T-helper 2 cell treated with Interferon-gamma antibody and Interleukin-4, amounts not matched to agents 5 μg/mL and 100 μg/mL, for 36 hours (primary cell): ENCODE results near the gene PCDHB14.
"Not testable (repeated sequence)": the region's sequence is repeated elsewhere in the genome, so short reads cannot be mapped to it uniquely, and the experiment has no call there.

ENCODE experiments used
- DNase-seq: peaks from one replicate; pipeline ENCODE4 v3.0.0; 2021; ENCODE audit warnings: low spot score
- H3K27ac Mint-ChIP-seq: one replicate; pipeline ENCODE4 v1.8.0; 2021; ENCODE audit warnings: mild to moderate bottlenecking, mixed read lengths
- H3K27me3 Mint-ChIP-seq: one replicate; pipeline ENCODE4 v1.8.0; 2021; ENCODE audit warnings: low read depth, mixed read lengths
- H3K36me3 Mint-ChIP-seq: one replicate; pipeline ENCODE4 v1.8.0; 2021; ENCODE audit warnings: low read depth, mixed read lengths
- H3K4me1 Mint-ChIP-seq: one replicate; pipeline ENCODE4 v1.8.0; 2021; ENCODE audit warnings: low read depth, mixed read lengths
- H3K4me3 Mint-ChIP-seq: one replicate; pipeline ENCODE4 v1.8.0; 2022; ENCODE audit warnings: mild to moderate bottlenecking, moderate library complexity, mixed read lengths
- H3K9me3 Mint-ChIP-seq: one replicate; pipeline ENCODE4 v1.8.0; 2021; ENCODE audit warnings: mixed read lengths

PCDHB14 gene

DNA sequence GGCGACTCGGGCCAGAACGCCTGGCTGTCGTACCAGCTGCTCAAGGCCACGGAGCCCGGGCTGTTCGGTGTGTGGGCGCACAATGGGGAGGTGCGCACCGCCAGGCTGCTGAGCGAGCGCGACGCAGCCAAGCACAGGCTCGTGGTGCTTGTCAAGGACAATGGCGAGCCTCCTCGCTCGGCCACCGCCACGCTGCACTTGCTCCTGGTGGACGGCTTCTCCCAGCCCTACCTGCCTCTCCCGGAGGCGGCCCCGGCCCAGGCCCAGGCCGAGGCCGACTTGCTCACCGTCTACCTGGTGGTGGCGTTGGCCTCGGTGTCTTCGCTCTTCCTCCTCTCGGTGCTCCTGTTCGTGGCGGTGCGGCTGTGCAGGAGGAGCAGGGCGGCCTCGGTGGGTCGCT, 28.8 kb upstream of the PCDHB14 start:
- not testable (repeated sequence) for DNase-seq, H3K4me3 Mint-ChIP-seq, H3K4me1 Mint-ChIP-seq, H3K36me3 Mint-ChIP-seq, H3K27ac Mint-ChIP-seq, H3K27me3 Mint-ChIP-seq
- peaks cover 45% of the 10 kb centered on the region for H3K9me3 Mint-ChIP-seq

GRCh38 chr5:141196363-141196762, 26.8 kb upstream of the PCDHB14 start:
- Mint-ChIP-seq H3K9me3 (peaks cover 55% of the 10 kb centered on the region), H3K36me3 (peaks cover 4% of the 10 kb centered on the region), H3K4me3 (no peak overlapping the region), H3K27ac (no peak overlapping the region), H3K4me1 (no peaks in the 10 kb centered on the region), H3K27me3 (no peaks in the 10 kb centered on the region)
- DNase-seq, result no peak

GRCh38 chr5:141199359-141200235, 23.5 kb upstream of the PCDHB14 start, which contains the start of gene PCDHB11:
Gene PCDHB11, plus strand, starts transcription at chr5:141199627. Its CDS starts 148 bp downstream, at chr5:141199775.
- Mint-ChIP-seq H3K27ac (no peak within 1 kb of the TSS), H3K27me3 (no peaks in the 10 kb centered on the region), H3K4me3 (no peak within 1 kb of the TSS), H3K36me3 (no peaks in the 10 kb centered on the region), H3K9me3 (peaks cover 48% of the 10 kb centered on the region), H3K4me1 (no peaks in the 10 kb centered on the region)
- DNase-seq, result no peak

GRCh38 chr5:141201126-141201525, 22.0 kb upstream of the PCDHB14 start:
- not testable (repeated sequence) for H3K4me1 Mint-ChIP-seq, H3K36me3 Mint-ChIP-seq, H3K27me3 Mint-ChIP-seq, DNase-seq, H3K27ac Mint-ChIP-seq, H3K4me3 Mint-ChIP-seq
- H3K9me3 Mint-ChIP-seq, result peaks cover 44% of the 10 kb centered on the region

DNA sequence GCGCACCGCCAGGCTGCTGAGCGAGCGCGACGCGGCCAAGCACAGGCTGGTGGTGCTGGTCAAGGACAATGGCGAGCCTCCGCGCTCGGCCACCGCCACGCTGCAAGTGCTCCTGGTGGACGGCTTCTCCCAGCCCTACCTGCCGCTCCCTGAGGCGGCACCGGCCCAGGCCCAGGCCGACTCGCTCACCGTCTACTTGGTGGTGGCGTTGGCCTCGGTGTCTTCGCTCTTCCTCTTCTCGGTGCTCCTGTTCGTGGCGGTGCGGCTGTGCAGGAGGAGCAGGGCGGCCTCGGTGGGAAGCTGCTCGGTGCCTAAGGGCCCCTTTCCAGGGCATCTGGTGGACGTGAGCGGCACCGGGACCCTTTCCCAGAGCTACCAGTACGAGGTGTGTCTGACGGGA, 21.5 kb upstream of the PCDHB14 start:
- not testable (repeated sequence) for H3K4me3 Mint-ChIP-seq, H3K27me3 Mint-ChIP-seq, H3K27ac Mint-ChIP-seq, DNase-seq, H3K36me3 Mint-ChIP-seq, H3K4me1 Mint-ChIP-seq
- H3K9me3 Mint-ChIP-seq, result peaks cover 39% of the 10 kb centered on the region

- Mint-ChIP-seq H3K4me1 (no peaks in the 10 kb centered on the region), H3K36me3 (no peaks in the 10 kb centered on the region), H3K9me3 (peaks cover 12% of the 10 kb centered on the region), H3K4me3 (no peak within 1 kb of the TSS), H3K27me3 (no peaks in the 10 kb centered on the region), H3K27ac (no peak within 1 kb of the TSS)
- no peak for DNase-seq
These were observed 14.7 kb upstream of the PCDHB14 start, which contains the start of gene PCDHB12 for GRCh38 chr5:141208478-141208877. Gene PCDHB12, plus strand, starts transcription at chr5:141208719. Its CDS starts 189 bp downstream, at chr5:141208908.

DNA sequence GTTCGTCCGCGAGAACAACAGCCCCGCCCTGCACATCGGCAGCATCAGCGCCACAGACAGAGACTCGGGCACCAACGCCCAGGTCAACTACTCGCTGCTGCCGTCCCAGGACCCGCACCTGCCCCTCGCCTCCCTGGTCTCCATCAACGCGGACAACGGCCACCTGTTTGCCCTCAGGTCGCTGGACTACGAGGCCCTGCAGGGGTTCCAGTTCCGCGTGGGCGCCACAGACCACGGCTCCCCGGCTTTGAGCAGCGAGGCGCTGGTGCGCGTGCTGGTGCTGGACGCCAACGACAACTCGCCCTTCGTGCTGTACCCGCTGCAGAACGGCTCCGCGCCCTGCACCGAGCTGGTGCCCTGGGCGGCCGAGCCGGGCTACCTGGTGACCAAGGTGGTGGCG, 12.9 kb upstream of the PCDHB14 start:
- H3K36me3 Mint-ChIP-seq, H3K4me1 Mint-ChIP-seq, H3K4me3 Mint-ChIP-seq, DNase-seq, H3K27me3 Mint-ChIP-seq, H3K27ac Mint-ChIP-seq: not testable (repeated sequence)
- peaks cover 21% of the 10 kb centered on the region for H3K9me3 Mint-ChIP-seq

GRCh38 chr5:141210849-141211248, 12.3 kb upstream of the PCDHB14 start:
- not testable (repeated sequence) for H3K4me3 Mint-ChIP-seq, DNase-seq, H3K4me1 Mint-ChIP-seq, H3K27ac Mint-ChIP-seq, H3K27me3 Mint-ChIP-seq, H3K36me3 Mint-ChIP-seq
- peaks cover 23% of the 10 kb centered on the region for H3K9me3 Mint-ChIP-seq

DNA sequence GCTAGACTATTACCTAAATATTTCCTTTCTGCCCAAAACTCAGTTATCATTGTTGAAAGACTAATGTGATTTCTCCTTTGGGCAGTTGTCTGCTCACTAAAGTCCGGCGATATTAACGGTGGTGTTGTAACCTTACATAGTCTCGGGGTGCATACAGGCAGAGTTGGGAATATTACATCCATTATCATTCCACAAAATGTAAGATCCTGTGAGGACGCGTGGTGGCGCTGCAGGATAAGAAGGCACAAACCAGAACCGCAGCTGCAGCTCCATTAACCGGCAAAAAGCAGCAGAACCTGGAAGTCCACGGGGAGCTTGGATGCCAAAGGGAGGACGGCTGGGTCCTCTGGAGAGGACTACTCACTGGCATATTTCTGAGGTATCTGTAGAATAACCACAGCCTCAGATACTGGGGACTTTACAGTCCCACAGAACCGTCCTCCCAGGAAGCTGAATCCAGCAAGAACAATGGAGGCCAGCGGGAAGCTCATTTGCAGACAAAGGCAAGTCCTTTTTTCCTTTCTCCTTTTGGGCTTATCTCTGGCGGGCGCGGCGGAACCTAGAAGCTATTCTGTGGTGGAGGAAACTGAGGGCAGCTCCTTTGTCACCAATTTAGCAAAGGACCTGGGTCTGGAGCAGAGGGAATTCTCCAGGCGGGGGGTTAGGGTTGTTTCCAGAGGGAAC, 9.3 kb upstream of the PCDHB14 start, which contains the start of gene PCDHB13:
Gene PCDHB13 (plus strand): TSS at position 264 of the 684 bp plus-strand sequence. CDS start 205 bp downstream, at position 469.
- not testable (repeated sequence) for H3K27me3 Mint-ChIP-seq, H3K4me1 Mint-ChIP-seq, DNase-seq, H3K4me3 Mint-ChIP-seq, H3K27ac Mint-ChIP-seq, H3K36me3 Mint-ChIP-seq
- peaks cover 32% of the 10 kb centered on the region for H3K9me3 Mint-ChIP-seq

DNA sequence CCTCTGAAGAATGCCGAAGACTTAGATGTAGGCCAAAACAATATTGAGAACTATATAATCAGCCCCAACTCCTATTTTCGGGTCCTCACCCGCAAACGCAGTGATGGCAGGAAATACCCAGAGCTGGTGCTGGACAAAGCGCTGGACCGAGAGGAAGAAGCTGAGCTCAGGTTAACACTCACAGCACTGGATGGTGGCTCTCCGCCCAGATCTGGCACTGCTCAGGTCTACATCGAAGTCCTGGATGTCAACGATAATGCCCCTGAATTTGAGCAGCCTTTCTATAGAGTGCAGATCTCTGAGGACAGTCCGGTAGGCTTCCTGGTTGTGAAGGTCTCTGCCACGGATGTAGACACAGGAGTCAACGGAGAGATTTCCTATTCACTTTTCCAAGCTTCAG, 8.6 kb upstream of the PCDHB14 start:
- not testable (repeated sequence) for H3K4me1 Mint-ChIP-seq, H3K27me3 Mint-ChIP-seq, H3K4me3 Mint-ChIP-seq, H3K27ac Mint-ChIP-seq, H3K36me3 Mint-ChIP-seq, DNase-seq
- peaks cover 33% of the 10 kb centered on the region for H3K9me3 Mint-ChIP-seq

DNA sequence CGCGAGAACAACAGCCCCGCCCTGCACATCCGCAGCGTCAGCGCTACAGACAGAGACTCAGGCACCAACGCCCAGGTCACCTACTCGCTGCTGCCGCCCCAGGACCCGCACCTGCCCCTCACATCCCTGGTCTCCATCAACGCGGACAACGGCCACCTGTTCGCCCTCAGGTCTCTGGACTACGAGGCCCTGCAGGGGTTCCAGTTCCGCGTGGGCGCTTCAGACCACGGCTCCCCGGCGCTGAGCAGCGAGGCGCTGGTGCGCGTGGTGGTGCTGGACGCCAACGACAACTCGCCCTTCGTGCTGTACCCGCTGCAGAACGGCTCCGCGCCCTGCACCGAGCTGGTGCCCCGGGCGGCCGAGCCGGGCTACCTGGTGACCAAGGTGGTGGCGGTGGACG, 7.6 kb upstream of the PCDHB14 start:
- not testable (repeated sequence) for H3K4me1 Mint-ChIP-seq, H3K4me3 Mint-ChIP-seq, H3K27ac Mint-ChIP-seq, H3K27me3 Mint-ChIP-seq, H3K36me3 Mint-ChIP-seq, DNase-seq
- peaks cover 34% of the 10 kb centered on the region for H3K9me3 Mint-ChIP-seq

DNA sequence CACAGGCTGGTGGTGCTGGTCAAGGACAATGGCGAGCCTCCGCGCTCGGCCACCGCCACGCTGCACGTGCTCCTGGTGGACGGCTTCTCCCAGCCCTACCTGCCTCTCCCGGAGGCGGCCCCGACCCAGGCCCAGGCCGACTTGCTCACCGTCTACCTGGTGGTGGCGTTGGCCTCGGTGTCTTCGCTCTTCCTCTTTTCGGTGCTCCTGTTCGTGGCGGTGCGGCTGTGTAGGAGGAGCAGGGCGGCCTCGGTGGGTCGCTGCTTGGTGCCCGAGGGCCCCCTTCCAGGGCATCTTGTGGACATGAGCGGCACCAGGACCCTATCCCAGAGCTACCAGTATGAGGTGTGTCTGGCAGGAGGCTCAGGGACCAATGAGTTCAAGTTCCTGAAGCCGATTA, 7.1 kb upstream of the PCDHB14 start:
- H3K4me1 Mint-ChIP-seq, H3K27me3 Mint-ChIP-seq, H3K36me3 Mint-ChIP-seq, DNase-seq, H3K4me3 Mint-ChIP-seq, H3K27ac Mint-ChIP-seq: not testable (repeated sequence)
- H3K9me3 Mint-ChIP-seq, result peaks cover 34% of the 10 kb centered on the region

GRCh38 chr5:141224844-141225243, 1.7 kb downstream of the PCDHB14 start:
- H3K4me1 Mint-ChIP-seq, H3K36me3 Mint-ChIP-seq, H3K4me3 Mint-ChIP-seq, H3K27me3 Mint-ChIP-seq, H3K27ac Mint-ChIP-seq, DNase-seq: not testable (repeated sequence)
- peaks cover 31% of the 10 kb centered on the region for H3K9me3 Mint-ChIP-seq

DNA sequence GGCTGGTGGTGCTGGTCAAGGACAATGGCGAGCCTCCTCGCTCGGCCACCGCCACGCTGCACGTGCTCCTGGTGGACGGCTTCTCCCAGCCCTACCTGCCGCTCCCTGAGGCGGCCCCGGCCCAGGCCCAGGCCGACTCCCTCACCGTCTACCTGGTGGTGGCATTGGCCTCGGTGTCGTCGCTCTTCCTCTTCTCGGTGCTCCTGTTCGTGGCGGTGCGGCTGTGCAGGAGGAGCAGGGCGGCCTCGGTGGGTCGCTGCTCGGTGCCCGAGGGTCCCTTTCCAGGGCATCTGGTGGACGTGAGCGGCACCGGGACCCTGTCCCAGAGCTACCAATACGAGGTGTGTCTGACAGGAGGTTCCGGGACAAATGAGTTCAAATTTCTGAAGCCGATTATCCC, 2.3 kb downstream of the PCDHB14 start:
- H3K27ac Mint-ChIP-seq, H3K4me3 Mint-ChIP-seq, H3K36me3 Mint-ChIP-seq, DNase-seq, H3K27me3 Mint-ChIP-seq, H3K4me1 Mint-ChIP-seq: not testable (repeated sequence)
- H3K9me3 Mint-ChIP-seq, result peaks cover 27% of the 10 kb centered on the region
